Lower leg skin (tissue), 3 donors: ENCODE results near the gene IST1.
"Not testable (repeated sequence)": the region's sequence is repeated elsewhere in the genome, so short reads cannot be mapped to it uniquely, and the experiment has no call there.

ENCODE experiments used
- CTCF ChIP-seq, 3 donors: fragments of 450-650 bp; IDR thresholded peaks; one replicate each; pipeline ENCODE4 v1.5.1; 2016; ENCODE audit warnings: antibody characterized with exemption in 3 of 3, mild to moderate bottlenecking in 3 of 3, moderate library complexity in 2 of 3
- POLR2A ChIP-seq, 2 donors: fragments of 450-650 bp; IDR thresholded peaks; one replicate each; pipeline ENCODE4 v1.6.1; 2016 to 2017; ENCODE audit warnings: antibody characterized with exemption in 2 of 2, mild to moderate bottlenecking in 1 of 2, moderate library complexity in 1 of 2

- not testable (repeated sequence) for TF ChIP-seq CTCF, POLR2A (IDR thresholded peaks at IDR 0.05)
Observed at GRCh38 chr16:71867175-71867574, 28.2 kb upstream of the IST1 start.
